ENCODE results near the gene LITAFD.
"Not testable (repeated sequence)": the region's sequence is repeated elsewhere in the genome, so short reads cannot be mapped to it uniquely, and the experiment has no call there.

DNA sequence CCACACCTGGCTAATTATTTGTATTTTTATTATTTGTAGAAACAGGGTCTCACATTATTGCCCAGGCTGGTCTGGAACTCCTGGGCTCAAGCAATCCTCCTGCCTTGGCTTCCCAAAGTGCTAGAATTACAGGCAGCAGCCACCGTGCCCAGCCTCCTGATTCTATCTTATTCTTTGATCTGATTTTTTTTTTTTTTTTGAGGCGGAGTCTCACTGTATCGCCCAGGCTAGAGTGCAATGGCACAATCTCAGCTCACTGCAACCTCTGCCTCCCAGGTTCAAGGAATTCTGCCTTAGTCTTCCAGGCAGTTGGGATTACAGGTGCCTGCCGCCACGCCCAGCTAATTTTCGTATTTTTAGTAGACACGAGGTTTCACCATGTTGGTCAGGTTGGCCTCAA, 6.8 kb upstream of the LITAFD start:
- not testable (repeated sequence) for TF ChIP-seq EZH2 (IDR thresholded peaks at IDR 0.05; ENCODE audit: low read depth)
- TF ChIP-seq, protein P1, sequence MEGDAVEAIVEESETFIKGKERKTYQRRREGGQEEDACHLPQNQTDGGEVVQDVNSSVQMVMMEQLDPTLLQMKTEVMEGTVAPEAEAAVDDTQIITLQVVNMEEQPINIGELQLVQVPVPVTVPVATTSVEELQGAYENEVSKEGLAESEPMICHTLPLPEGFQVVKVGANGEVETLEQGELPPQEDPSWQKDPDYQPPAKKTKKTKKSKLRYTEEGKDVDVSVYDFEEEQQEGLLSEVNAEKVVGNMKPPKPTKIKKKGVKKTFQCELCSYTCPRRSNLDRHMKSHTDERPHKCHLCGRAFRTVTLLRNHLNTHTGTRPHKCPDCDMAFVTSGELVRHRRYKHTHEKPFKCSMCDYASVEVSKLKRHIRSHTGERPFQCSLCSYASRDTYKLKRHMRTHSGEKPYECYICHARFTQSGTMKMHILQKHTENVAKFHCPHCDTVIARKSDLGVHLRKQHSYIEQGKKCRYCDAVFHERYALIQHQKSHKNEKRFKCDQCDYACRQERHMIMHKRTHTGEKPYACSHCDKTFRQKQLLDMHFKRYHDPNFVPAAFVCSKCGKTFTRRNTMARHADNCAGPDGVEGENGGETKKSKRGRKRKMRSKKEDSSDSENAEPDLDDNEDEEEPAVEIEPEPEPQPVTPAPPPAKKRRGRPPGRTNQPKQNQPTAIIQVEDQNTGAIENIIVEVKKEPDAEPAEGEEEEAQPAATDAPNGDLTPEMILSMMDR (conservative IDR thresholded peaks at IDR 0.05) = not testable (repeated sequence)
